GM19043 (cell line): ENCODE measurements around the gene WRAP53.

Experiments
- ATAC-seq: cut with Tn5 transposase; IDR thresholded peaks from one replicate; pipeline ENCODE4 v1.9.1; 2021; ENCODE audit warnings: low read depth; ENCODE audit not compliant: unreplicated experiment

The WRAP53 gene

DNA sequence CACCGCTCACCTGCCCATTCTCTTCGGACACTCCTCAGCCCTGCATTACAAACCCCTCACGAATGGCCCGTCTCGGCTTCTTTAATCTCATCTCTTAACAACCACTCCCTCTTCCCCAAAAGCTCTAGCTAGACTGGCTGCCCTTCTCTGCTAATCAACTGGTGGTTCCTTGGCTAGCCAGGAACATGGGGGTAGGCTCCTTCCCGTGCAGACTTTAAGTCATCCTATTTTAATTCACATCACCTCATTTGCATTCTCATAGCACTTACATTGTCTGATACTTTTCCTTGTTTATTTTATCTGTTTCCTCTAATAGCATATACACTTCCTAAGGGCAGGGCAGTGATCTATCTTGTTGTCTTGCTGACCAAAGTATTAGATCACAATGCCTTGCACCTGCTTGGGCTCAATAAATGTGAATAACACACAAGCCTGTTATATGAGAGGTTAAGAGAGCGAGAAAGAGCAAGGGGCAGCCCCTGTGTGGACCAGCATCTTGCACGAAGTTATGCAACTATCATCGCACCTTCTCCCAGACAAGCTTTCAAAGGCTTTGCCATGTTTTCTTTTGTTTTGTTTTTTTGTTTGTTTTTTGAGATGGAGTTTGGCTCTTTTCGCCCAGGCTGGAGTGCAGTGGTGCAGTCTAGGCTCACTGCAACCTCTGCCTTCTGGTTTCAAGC is 10.7 kb upstream of the WRAP53 start:
- no peak for ATAC-seq

DNA sequence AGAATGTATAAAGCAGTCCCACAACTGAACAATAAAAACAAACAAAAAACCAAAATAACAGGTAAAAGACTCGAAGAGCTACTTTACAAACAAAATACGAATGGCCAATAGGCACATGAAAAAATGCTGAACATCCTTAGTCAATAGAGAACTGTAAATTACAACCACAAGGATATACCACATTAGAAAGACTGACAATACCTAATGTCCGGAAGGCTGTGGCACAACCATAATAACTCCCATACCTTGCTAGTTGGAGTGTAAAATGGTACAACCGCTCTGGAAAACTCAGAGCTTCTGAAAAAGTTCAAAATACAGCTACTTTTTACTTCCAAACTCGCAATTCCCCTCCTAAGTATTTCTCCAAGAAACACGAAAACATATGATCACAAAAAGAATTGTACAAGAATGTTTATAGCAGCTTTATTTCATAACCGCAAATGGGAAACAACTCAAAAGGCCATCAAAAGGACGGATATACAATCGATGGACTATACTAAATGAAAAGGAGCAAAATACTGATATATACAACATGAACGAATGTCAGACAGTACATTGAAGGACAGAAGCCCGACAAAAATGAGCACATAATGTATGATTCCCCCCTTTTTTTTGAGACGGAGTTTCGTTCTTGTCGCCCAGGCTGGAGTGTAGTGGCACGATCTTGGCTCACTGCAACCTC is 3.3 kb upstream of the WRAP53 start:
- ATAC-seq: no peak

DNA sequence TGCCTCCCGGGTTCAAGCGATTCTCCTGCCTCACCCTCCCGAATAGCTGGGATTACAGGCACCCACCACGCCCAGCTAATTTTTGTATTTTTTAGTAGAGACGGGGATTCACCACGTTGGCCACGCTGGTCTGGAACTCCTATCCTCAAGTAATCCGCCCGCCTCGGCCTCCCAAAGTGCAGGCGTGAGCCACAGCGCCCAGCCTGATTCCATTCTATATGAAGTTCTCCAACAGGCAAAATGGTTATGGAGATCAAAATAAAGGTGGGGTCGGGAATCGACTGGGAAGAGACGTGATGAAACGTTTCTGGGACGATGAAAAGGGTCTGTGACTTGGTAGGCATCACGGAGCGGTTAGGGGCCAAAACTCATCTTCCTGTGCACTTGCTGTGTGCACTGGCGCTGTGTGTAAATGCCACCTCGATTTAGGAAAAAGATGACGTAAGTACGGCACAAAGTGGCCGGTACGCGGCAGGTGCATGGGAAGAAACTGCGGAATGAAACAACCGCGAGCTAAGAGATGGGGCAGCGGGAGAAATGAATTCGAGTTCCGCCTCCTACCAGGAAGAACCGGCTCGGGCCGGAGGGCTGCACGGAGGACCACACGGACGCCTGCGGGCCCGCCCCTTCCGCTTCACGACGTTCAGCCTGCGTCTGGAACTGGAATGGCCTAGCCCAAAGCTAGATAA is 2.6 kb upstream of the WRAP53 start:
- ATAC-seq: peak; percentile 54

DNA sequence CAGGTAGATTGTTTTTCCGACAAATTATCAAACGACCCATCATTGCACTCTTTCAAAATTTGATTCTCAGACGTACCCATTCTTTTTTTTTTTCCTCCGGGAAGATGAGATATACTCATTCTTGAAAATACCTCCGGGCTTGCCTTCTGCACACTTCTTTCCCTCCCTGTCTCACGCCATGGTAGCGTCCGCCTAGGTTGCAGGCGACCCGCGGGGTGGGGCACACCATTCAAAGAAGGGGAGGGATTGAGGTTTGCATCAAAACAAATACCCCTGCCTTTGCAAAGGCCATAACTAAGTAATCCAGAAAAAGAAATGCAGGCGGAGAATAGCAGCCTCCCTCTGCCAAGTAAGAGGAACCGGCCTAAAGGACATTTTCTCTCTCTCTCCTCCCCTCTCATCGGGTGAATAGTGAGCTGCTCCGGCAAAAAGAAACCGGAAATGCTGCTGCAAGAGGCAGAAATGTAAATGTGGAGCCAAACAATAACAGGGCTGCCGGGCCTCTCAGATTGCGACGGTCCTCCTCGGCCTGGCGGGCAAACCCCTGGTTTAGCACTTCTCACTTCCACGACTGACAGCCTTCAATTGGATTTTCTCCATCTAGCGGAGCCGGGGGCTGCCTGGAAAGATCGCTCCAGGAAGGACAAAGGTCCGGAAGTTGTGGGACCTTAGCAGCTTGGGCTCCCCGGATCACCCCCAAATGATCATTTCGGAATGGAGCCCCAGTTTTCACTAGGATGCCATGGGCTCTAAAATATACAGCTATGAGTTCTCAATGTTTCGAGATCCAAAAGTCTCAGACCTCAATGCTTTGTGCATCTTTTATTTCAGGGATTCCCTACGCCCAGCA is 1.8 kb upstream of the WRAP53 start:
- peak; percentile 28 for ATAC-seq

DNA sequence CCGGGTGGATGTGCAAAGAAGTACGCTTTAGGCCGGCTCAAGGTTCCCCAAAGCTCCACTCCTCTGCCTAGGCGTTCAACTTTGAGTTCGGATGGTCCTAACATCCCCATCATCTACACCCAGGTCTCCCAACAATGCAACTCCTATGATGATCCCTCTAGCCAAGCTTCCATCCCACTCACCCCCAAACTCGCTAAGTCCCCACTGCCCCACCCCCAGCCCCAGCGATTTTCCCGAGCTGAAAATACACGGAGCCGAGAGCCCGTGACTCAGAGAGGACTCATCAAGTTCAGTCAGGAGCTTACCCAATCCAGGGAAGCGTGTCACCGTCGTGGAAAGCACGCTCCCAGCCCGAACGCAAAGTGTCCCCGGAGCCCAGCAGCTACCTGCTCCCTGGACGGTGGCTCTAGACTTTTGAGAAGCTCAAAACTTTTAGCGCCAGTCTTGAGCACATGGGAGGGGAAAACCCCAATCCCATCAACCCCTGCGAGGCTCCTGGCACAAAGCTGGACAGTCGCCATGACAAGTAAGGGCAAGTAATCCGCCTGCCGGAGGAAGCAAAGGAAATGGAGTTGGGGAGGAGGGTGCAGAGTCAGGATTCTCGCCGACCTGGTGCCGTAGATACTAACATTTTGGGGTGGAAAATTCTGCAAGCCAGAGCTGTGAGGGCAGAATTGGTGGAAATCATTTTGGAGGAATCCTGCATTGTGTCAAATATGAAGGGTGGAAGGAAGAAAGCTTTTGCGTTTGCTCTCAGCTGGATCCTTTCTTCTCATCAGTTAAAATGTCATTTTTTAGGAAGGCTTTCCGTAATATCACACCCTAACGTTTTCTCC is 987 bp upstream of the WRAP53 start, which contains the start of gene TP53:
Gene TP53, minus strand, starts transcription at position 419 of the 836 bp plus-strand sequence. CDS start 10,896 bp downstream, outside the sequence.
- ATAC-seq: no peak

DNA sequence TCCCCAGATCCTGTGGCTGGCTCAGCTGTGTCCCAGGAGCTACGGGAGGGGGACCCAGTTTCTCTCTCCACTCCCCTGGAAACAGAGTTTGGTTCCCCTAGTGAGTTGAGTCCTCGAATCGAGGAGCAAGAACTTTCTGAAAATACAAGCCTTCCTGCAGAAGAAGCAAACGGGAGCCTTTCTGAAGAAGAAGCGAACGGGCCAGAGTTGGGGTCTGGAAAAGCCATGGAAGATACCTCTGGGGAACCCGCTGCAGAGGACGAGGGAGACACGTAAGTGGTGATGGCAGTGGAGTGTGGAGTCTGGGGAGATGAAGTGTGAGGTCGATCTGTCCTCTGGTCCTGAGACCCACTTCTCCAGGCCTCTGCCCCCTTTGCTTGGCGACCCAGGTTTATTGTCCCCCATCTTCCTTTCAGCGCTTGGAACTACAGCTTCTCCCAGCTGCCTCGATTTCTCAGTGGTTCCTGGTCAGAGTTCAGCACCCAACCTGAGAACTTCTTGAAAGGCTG is 585 bp downstream of the WRAP53 start:
- ATAC-seq: no peak

DNA sequence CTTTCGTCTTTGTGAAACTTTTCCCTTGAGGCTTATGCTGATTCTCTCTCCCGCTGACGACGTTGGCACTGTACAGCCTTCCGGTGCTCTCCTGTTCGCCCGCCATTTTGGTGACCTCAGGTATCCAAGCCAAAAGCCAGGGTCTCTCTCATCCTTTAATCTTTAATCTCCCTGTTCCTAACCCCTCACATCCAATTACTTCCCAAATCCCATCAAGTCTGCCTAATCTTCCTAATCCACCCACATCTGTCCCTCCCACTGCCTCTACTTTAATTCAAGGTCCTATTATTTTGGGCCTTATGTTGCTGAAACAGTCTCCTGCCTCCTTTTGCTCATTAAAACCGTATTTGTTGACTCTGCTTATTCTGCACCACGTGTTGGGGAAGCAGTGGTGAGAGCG is 7.3 kb downstream of the WRAP53 start:
- no peak for ATAC-seq

DNA sequence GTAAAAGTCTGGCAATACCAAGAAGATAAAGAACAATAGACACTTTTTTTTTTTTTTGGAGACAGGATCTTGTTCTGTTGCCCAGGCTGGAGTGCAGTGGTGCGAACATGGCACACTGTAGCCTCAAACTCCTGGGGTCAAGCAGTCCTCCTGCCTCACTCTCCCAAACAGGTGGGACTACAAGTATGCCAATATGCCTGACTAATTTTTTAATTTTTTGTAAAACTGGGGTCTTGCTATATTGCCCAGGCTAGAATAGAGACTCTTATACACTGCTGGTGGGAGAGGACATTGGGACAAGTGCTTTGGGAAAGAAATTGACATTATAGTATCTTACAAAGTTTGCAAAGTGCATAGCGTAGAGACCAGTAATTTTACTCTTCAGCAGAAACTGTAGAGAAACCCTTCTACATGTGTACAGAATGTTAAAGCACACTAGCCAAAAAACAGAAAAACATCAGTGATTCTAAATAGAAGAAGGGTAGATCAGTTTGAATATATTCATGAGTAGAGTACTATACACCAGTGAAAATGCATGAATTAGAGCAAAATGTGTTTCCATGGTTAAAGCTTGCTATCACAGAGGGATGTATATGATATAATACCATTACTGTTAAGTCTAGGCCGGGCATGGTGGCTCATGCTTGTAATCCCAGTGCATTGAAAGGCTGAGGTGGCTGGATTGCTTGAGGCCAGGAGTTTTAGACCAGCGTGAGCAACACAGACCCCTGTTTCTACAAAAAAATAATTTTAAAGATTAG is 9.7 kb downstream of the WRAP53 start:
- no peak for ATAC-seq

DNA sequence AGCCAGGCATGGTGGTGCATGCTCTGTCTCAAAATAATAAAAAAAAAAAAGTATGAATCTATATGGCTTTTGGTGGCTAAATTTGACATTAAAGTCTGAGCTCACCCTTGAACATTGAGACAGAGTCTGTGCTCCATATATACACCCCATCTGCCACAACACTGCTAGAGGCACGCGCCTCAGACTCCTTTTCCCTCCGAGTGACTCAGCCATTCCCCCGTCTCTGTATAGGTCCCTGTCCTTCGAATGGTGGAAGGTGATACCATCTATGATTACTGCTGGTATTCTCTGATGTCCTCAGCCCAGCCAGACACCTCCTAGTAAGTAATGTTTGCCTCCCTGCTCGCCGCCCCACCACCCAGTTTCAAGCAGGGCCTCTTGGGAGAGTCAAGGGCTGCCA is 12.2 kb downstream of the WRAP53 start:
- no peak for ATAC-seq

DNA sequence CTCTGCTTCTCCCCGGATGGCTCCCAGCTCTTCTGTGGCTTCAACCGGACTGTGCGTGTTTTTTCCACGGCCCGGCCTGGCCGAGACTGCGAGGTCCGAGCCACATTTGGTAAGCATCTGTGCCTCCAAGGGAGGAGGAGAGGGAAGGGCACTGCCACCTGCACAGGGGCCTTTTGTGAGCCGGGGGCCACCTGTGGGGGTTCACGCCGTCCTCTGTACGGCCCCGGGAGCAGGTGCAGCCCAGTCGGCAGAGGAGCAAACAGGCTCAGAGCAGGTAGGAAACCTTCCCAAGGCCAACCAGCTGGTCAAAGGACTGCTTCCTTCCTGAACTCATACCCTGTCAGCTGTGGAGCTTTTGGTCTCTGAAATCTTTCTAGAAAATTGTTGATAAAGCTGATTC is 13.4 kb downstream of the WRAP53 start:
- no peak for ATAC-seq

DNA sequence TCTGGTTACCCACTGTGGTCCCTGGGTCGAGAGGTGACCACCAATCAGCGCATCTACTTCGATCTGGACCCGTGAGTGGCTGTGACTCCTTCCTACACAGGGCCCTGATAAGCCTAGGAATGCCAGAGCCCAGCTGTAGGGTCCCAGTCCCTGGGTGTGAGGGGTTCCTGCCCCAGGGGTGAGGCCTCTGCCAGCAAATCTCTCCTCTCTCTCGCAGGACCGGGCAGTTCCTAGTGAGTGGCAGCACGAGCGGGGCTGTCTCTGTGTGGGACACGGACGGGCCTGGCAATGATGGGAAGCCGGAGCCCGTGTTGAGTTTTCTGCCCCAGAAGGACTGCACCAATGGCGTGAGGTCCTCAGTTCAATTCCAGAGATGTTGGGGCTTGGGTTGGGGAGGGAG is 14.5 kb downstream of the WRAP53 start:
- ATAC-seq: no peak

DNA sequence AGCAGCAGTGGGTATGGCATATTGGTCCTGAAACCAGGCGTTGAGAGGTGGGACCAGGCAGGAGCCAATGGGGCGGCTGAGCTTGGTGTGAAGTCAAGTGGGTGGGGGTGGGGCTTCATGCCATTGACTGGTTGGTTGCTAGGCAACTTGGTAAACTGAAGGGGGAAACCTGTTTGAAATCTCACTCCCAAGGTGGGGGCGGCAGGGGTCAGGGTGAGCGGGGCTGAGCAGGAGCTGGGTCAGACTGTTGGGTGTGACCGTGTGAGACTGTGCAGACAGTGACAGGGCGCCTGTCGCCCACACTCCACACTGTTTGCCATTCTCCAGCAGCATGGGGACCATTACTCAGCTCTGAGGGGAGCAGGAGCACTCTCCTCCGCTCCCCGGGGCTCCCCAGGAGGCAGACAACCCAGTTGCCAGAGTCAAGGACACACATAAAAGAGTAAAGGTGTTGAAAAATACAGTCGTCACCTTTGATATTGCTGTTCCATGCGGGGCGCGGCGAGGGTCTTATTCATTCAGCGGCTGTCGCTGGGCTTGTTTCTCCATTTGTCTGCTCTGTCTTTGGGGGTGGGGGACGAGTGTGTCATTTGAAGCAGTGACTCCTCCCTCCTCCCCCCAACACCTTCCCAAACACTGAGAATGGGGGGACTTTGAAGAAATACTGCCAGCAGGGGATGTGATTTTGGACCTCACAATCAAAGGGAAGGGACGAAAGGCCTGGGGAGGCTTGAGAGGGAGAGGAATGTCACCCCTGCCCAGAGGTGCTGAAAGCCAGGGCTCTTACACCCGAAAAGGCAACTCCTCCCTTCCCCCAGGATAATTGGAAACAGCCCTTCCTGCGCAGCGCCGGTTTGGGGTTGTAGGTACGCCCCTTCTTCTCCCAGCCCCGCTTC is 15.6 kb downstream of the WRAP53 start:
- ATAC-seq: no peak

DNA sequence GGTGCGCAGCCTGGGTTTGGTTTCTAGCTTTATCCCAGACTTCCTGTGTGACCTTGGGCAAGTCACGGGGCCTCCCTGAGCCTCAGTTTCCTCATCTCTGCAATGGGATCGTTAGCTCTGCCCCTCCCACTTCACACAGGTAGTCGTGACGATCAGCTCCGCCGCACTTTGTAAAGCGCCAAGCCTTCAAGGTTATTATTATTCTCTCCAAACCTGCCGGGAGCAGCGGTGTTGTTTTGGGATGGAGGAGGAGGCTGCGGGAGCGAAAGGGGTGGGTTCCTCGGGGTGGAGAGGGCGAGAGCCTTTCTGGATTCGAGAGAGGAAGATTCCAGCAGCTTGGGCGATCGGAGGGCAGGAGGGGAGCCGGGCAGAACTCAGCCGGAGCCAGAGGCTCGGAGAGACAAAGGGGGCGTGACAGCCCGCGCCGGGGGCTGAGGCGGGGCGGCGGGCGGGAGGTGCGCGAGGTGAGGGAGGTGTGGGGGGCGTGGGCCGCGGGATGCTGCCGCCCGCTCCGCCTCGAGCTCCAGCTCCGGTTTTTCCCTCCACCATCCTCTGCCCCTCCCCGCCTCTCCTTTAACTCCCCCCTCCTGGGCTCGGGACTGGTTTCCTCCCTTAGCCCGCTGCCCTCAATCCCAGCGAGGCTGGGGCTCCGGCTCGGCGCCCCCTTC is 16.5 kb downstream of the WRAP53 start, which contains the start of gene EFNB3:
Gene EFNB3, plus strand, starts transcription at position 602 of the 668 bp plus-strand sequence. CDS start 397 bp downstream, outside the sequence.
- no peak for ATAC-seq

DNA sequence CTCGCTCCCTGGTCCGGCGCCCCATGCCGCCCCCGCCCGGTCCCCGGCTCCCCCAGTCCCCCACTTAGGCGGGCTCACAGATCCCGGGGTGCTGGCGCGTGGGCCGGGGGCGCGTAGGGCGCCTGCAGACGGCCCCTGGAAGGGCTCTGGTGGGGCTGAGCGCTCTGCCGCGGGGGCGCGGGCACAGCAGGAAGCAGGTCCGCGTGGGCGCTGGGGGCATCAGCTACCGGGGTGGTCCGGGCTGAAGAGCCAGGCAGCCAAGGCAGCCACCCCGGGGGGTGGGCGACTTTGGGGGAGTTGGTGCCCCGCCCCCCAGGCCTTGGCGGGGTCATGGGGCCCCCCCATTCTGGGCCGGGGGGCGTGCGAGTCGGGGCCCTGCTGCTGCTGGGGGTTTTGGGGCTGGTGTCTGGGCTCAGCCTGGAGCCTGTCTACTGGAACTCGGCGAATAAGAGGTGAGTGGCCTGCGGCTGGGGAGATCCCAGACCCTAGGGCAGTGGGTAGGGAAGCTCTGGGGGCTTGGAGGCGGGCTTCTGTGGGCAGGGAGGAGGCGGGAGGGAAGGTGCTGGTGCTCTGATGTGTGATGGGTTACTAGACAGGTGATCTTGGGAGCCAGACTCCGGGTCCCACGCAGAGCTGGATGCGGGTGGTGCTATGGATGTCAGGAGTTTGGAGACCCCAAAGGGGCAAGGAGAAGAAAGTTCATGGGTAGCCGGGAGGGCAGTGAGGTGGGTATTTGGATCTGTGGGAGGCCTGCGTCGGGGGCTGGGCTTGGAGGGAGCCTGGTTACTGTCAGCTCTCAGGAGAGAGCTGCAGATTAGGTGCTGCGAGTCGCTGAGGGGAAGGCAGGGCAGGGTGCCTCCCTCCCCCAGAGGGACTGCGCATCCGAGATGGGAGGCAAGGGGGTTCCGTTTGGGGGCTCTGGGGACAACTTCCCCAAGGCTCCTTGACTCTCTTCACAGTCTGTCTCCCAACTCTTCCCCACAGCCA is 17.3 kb downstream of the WRAP53 start:
- no peak for ATAC-seq

DNA sequence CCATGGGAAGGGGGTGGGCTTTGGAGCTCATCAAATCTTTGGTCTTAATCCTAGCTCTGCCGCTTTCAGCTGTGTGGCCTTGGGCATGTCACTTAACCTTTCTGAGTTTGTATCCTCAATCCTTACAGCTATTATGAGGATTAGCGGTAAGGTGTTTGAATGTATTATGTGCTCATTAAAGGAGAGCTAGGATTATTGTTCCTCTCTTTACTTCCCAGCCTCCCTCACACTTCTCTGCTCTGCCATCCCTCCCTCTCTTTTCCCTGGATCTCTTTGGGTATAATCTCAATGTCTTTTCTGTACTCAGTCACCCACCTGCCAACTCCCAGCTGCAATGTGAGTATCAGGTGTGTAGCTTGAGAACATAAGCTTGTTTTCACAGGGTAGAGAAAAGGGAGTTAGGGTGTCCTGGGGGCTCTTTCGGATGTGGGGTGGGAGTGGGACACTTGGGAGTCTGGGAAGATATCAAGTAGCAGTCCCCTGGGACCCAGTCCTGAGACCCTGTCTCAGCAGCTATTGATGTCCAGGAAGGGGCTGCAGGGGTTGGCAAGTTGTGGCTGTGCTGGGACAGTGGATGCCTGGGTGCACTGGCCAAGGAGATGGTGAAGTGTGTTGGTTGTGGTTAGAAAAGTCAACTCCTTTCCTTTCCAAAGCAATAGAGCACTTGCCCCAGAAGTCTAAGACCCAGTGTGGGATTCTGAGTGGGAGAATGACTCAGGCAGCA is 18.5 kb downstream of the WRAP53 start:
- no peak for ATAC-seq

DNA sequence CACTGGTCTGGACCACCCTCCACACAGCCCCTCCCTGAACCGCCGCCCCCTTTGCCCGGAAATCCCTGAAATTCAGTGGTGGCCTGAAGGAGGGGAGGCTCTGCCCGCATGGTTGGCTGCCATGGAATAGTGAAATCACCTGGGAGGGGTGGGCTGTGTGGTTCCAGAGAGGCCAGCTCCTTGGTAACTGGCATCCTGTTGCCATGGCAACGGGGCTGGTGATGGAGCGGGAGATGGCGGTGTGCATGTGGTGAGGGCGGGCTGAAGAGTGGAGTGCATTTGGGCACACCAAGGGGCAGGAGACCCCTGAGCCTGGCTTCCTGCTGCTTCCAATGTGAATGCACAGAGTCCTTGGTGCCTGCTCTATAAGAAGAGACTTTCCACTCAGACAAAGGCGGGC is 19.2 kb downstream of the WRAP53 start:
- ATAC-seq: no peak
